CMK (cell line): ENCODE measurements around the gene RDH5.

Source experiments
- DNase-seq: peaks from one replicate; pipeline ENCODE4 v3.0.0-alpha.2; 2010; ENCODE audit warnings: low read depth

RDH5 gene, protein sequence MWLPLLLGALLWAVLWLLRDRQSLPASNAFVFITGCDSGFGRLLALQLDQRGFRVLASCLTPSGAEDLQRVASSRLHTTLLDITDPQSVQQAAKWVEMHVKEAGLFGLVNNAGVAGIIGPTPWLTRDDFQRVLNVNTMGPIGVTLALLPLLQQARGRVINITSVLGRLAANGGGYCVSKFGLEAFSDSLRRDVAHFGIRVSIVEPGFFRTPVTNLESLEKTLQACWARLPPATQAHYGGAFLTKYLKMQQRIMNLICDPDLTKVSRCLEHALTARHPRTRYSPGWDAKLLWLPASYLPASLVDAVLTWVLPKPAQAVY

DNA sequence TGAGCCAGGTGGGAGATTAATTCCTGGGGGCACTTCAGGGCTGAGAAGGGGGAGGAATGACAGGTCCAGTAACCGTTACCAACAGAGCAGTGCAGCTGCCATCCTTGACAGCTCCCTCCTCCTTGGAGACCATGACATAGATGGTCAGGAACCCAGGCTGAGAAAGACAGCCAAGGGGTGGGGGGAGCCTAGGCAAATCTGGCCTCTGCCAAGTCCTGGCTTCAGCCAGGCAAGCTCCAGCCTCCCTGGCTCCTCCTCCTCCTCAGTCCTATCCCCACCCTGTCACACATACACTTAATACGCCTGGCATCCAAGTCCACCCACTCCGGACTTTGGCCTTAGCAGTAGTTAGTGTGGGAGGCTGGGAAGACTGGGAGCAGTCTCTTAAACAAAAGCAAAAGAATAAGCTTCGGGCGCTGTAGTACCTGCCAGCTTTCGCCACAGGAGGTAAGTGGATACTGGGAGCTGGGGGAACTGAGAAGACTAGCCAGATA, at the start of gene RDH5:
TSS of gene RDH5 (plus strand) at position 323 of the 494 bp plus-strand sequence. CDS start 792 bp downstream, outside the sequence.
- no peak for DNase-seq

DNA sequence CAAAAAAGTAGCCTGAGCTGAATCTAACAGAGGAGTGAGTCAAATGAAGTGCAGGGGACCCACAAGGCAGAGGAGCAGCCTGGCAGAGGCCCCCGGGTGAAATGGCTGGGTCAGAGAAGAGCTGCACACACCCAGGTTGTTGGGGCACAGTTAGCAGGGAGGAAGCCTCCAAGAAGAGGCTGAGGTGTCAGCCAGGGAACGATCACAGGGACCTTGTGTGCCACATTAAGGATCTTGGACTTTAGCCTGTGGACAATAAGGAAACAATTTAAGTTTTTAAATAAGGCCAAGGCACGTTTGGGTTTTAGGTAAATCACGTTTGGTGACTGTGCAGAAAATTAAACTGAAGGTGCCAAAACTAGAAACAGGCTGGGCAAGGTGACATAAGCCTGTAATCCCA, 48.4 kb upstream of the RDH5 start:
- DNase-seq: no peak

DNA sequence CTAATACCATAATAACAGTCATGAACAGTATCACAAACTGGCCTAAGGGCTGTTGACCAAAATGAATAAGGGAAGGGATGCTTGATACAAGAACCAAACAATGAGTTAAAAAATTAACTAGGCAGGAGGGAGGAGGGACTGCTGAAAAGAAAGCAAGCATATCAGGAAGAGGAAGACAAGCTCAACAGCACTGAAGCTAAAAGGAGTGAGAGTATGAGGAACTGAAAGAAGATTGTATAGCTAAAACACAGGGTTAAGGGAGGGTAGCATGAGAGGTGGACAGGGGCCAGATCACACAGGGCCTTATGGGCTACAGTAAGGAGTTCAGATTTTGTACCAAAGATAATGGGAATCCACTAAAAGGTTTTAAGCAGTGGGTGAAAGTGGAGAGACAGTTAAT, 46.6 kb upstream of the RDH5 start:
- DNase-seq: no peak

DNA sequence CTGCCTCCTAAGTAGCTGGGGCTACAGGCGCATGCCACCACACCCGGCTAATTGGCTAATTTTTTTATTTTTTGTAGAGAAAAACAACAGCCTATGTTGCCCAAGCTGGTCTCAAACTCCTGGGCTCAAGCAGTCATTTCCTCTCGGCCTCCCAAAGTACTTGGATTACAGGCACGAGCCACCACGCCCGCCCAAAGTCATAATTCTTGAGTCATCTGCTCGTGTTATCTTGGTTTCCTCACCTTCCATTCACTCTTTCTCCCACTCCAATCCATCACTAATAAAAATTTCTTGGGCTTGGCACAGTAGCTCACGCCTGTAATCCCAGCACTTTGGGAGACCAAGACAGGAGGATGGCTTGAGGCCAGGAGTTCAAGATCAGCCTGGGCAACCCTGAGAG, 44.5 kb upstream of the RDH5 start:
- no peak for DNase-seq

DNA sequence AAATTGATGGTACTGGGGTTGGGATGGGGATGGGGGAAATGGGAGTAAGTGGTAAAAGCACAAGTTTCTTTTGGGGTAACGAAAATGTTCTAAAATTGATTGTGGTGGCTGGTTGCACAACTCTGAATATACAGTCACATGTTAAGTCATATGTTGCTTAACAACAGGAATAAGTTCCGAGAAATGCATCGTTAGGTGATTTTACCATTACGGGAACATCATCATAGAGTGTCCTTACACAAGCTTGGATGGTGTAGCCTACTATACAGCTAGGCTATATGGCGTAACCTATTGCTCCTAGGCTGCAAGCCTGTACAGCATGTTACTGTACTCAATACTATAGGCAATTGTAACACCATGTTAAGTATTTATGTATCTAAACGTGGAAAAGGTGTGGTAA, 43.5 kb upstream of the RDH5 start:
- DNase-seq: no peak

DNA sequence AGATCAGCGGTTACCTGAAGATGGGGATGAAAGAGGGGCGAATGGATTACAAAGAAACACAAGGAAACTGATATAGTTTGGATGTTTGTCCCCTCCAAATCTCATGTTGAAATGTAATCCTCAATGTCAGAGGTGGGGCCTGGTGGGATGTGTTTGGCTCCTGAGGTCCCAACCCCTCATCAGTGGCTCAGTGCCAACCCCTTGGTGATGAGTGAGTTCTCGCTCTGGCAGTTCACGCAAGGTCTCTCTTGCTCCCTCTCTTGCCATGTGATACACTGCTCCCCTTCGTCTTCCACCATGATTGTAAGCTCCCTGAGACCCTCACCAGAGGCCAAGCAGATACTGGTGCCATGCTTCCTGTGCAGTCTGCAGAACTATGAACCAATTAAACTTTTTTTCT, 40.5 kb upstream of the RDH5 start:
- DNase-seq: no peak

DNA sequence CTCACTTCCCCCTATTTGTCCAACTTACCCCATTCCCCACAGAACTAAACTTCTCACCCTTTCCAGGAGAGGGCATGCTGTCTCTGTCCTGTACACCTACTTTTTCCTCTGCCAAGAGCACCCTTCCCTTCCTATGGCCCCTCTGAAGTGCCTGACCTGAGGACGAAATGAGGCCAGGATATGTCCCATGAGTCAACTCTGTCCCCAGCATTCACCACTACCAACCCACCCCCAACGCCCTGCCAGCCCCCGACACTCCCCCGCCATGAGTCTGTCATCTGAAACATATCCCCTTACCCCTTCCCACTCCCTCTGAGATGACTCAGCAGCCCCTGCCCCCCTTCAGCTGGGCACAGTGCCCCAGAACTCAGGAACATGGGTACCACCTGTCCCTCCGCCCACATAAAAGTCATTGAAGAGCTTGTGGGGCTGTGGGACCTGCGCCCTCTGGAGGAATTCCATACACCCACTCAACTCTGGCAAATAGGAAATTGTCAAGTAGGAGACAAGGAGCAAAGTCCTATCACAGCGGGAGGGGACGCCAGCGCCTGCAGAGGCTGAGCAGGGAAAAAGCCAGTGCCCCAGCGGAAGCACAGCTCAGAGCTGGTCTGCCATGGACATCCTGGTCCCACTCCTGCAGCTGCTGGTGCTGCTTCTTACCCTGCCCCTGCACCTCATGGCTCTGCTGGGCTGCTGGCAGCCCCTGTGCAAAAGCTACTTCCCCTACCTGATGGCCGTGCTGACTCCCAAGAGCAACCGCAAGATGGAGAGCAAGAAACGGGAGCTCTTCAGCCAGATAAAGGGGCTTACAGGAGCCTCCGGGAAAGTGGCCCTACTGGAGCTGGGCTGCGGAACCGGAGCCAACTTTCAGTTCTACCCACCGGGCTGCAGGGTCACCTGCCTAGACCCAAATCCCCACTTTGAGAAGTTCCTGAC, 38.8 kb upstream of the RDH5 start:
- no peak for DNase-seq

DNA sequence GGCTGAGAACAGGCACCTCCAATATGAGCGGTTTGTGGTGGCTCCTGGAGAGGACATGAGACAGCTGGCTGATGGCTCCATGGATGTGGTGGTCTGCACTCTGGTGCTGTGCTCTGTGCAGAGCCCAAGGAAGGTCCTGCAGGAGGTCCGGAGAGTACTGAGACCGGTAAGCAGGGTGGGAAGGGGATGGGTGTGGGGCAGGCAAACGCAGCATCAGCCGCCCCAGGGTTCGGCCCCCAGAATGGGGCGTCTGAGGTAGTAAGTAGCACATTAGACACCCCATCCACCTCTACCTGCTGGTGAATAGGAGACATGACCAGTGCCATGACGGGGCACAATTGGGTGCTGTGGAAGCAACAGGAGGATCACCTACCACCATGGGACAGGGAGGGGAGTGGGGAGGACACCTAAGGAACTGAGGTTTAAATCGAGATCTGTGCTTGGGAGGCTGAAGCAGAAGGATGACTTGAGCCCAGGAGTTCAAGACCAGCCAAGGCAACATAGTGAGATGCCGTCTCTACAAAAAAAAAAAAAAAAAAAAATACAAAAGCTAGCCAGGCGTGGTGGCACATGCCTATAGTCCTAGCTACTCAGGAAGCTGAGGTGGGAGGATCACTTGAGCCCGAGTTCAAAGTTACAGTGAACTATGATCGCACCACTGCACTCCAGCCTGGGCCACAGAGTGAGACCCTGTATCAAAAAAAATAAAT, 38.0 kb upstream of the RDH5 start:
- DNase-seq: no peak

DNA sequence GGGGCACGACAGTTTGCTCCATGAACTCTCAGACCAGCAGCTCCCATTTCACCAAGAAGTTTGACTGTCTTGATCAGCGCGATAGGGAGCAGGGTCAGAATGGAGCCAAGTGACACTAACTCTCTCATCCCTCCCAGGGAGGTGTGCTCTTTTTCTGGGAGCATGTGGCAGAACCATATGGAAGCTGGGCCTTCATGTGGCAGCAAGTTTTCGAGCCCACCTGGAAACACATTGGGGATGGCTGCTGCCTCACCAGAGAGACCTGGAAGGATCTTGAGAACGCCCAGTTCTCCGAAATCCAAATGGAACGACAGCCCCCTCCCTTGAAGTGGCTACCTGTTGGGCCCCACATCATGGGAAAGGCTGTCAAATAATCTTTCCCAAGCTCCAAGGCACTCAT, 36.5 kb upstream of the RDH5 start:
- no peak for DNase-seq

DNA sequence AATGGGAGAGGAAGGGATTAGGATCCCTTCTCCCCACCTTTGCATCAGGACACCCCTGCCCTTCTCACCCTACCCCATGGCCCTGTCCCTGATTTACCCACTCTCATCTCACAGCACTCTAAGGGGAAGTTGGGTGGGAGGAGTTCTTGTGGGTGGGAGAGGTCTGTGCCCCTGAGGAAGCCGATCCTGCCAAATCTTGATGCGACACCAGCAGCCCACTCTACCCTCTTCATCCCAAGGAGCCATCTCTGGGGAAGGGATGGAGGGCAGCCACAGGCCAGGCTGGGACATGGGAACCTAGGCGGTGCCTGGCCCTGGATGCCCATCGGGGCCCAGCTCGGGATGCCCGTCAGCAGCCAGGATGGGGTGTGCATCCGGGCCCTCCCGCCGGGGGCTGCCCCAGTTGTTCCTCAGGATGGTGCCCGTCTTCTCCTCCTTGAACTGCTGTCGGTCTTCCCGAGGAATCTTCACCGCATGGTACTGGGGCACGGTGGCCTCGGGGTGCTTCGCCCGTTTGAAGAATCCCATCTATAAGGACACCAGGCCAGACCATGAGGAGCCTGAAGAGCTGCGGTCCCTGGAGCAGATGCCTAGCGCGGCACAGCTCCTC, 35.3 kb upstream of the RDH5 start:
- no peak for DNase-seq

DNA sequence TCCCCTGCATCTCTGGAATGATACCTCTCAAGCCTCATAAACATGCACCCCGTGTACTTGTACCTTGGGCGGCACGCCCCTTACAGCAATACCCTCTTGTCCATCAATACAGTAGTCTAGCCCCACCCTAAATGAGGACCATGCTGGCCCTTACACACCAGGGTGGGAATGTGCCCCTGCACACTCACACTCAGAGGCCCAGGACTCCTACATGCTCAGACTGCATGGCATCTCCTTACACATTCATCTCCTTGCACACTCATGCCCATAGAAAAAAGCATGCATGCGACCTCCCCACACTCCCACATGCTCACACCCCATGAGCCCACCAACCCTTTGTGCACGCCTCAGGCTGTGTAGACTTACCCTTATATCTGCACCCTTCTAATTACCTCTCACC, 34.5 kb upstream of the RDH5 start:
- no peak for DNase-seq

DNA sequence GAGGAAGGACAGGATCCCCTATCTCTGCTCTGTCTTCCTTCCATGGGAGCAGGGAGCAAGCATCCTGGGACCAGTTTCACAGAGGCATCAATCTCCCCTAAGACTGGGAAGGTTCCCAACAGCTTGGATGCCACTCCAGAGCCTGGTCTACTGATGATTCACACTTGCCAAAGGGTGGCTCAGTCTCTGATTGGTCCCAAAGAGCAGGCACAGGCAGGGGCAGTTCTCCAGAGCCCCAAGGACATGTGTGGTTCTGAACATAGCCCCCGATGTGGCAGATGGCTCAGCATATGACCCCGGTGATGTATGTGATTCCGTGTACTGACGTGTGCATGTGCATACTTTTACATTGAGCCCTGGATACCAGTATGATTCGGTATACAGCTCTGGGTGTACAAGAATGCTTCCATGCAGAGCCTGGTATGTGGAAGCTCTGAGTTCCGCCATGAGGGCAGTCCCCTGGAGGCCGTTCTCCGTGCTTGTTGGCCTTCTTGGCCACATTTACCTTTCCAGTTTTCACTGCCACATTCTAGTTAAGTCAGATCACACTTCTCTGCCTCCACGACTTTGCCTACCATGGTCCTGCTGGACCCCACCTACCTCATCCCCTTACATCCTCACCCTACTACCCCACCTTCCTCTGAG, 33.7 kb upstream of the RDH5 start:
- DNase-seq: no peak

DNA sequence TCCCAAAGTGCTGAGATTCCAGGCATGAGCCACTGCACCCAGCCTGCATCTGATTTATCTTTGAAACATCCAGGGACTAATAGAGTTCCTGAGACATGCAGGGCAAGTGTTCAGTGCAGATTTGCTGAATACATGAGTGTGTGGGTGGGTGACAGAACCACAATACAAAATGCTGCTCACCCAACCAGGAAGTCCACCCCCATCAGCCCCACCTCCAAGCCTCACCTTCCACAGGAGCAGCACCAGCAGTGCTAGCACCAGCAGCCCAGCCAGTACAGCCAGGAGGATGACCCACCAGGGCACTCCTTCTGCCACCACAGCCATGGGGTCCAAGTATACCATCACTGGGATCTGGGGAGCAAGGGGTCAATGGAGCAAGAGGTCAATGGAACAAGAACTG, 32.4 kb upstream of the RDH5 start:
- no peak for DNase-seq

DNA sequence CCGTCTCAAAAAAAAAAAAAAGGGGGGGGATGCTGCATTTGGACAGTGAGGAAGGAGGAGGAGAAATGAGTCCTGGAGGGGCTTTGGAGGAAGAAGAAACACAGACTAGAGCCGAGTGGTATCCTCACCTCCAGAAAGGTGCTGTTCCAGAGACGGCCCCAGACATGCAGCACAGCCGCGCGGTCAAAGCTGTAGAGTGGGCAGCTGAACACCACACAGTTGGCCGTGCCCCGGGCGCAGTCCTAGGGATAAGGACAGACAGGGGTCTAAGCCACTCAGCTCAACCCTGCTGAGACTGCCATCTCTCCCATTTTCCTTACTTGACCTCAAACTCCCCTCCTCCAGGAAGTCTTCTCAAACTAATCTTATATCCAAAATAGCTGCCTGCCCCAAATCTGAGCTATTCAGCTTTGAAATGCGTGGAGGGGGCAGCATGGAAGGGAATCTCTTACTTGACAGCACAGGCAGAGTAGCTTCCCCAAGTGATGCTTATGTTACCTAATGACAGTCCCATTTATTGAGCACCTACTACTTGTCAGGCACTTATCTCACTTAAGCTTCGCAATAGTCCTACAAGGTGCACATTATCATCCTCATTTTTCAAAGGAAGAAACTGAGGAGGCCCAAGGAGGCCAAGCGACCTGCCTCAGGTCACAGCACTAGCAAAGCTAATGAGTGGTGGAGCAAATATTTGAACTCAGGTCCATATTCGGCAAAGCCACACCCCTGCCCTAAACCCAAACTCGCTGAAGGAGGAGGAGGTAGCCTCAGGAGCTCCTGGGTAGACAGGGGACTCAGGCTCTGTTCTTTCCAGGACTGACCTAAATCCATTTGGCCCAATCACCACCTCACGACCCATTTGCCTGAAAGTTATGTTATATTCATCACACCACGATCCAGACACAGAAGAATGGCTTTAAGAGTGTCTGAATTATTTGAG, 31.2 kb upstream of the RDH5 start:
- no peak for DNase-seq

DNA sequence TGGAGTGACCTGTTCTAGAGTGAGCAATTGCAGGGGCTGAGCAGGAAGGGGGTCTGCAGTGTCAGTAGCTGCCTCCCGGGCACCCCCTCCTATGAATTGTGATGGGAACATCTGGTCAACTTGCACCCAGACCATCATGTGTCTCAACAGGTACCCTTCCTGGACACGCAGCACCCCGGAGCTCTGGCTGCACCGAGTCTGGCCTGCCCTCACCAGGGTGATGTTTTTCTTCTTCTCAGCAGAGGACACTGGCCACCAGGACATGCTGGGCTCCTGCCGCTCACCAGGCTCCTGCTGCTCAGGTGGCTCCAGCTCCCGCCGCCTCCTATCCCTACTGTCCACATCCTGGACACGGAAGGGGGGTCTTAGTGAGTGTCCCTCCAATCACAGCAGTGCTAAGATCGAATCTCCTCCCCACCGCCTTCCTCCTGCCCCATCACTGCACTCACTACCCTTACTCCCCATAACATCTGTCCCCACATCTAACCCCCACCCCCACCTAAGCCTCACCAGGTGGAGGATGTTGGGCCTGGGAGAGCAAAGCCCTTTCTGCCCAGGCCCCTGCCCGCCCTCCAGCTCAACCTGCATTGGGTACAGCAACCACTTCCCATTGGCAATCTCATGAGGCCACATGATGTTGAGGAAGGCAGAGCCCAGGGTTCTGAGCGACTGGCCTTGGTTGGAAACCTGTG, 27.4 kb upstream of the RDH5 start:
- no peak for DNase-seq

DNA sequence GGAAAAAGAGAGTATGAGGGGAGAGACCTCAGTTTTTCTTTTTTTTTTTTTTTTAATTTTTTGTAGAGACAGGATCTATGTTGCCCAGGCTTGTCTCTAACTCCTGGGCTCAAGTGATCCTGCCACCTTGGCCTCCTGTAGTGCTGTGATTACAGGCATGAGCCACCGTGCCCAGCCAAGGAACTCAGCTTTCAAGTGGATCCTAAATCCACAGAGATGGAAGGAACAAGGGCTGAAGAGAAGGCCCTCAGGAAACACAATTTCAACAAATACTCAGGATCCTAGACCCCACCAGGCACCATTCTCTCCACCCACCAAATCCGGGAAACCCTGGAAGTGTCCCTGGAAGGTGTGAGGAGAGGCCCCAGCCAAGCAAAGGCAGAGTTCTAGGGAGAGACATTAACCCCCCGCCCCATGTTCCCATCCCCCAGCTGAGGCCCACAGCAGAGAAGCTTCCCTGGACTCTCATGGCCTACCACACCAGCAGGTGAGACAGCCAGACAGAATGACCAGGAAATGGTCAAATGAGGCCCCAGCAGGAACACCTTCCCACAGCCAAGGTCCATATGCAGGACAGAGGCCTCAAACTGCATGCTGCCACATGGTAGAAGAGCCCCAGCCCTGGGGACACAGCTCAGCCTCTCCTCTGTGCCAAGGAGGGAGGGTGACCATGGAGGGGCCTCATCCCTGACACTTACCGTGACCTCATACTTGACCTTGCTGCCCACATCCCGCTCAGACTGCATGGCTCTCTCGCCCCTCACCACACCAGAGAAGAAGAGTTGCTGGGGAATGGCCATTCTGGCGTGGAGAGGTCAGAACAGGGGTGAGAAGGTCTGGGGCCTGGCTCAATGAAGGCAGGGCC, 26.6 kb upstream of the RDH5 start:
- DNase-seq: no peak

DNA sequence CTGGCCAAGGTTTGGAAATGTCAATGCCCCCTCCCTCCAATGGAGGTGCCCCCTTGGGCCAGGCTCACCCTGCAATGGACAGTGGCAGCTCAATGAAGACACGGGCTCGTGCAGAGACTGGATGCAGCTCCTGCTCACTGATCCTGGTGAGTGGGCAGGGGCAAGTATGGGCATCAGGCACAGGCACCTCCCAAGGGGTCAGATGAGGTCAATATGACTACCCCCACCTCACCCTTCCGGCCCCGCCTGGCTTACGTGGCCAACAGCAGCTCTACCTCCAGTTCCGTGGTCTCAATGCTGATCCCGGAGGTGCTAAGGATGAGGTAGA, 26.0 kb upstream of the RDH5 start:
- DNase-seq: no peak

DNA sequence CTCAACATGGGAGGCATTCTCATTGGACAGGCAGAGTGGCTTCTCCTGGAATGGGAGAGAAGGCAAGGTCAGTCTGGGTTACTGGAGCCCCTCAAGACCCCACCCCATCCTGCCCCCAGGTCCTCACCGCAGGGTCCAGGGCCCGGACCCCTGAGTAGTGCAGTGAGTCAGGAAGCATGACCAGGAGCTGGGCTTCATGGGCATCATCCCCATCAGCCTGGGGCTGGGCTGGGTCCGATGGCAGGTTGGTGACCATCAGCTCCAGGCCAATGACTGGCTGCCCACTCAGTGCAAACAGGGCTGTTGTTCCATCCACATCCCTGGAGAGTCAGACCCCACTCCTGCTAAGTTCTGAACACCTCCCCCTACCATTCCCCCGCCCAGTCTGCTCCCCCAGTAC, 25.5 kb upstream of the RDH5 start:
- DNase-seq: no peak

DNA sequence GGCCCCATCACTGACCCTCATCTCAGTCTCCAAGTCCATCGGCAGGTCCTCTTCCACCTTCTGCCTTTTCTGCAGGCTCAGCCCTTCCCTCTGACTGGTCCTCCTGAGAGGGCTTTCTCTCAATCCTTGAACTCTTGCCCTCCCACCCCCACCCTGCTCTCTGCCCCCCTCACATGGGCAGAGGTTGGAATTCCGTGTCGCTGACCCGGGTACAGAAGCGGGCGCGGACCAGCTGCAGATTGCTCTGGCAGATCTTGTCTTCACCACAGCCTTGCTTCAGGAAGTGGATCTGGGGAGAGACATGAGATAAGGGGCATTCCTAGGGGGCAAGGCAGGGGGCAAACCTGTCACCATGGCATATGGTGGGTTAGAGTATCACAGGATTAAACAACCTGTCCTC, 24.8 kb upstream of the RDH5 start:
- peak; percentile 40 for DNase-seq
